GM19395 (cell line): ENCODE measurements around the gene SPATC1L.
"Not testable (repeated sequence)": the region's sequence is repeated elsewhere in the genome, so short reads cannot be mapped to it uniquely, and the experiment has no call there.

ENCODE experiments used
- ATAC-seq: cut with Tn5 transposase; IDR thresholded peaks from one replicate; pipeline ENCODE4 v1.9.1; 2021; ENCODE audit warnings: mild to moderate bottlenecking, moderate library complexity; ENCODE audit not compliant: unreplicated experiment

Gene SPATC1L

DNA sequence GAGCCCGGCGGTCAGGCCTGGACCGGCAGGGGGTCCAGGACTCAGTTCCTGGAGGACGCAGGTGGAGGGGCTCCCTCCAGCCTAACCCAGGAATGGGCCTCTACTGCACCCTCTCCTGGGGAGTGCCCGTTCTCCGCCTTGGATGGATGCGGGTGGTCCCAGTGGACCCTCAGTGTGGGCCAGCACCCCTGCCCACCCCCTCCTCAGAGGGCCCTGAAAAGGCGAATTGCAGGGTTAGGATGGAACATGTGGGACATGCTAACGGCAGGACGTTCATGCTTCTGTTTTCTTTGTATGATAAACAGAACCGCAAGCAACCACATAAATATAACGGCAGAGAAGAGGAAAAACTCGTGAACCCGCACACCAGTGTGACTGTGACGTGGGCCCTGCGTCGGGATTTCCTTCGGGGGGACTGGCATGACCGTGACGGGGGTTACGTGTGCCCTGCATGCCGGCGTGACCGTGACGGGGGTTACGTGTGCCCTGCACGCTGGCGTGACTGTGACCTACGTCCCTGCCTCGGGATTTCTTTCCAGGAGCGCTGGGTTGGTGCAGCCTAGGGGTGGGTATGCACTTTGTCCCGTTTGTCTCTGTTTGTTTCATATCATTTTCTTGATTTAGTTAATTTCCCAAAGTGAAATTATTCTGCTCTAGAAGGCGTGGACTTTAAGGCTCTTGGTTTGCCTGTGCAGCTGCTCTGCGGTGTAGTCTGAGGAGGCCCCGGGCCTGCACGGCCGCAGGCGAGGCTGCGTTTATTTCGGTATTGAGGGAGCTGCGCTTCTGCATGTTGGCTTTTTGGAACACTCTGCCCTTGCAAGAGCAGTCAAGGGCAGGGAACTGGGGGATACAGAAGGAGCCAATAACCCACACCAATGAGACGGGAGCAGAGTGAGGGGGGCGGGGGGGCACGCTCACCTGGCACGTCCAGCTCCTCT, 32.0 kb downstream of the SPATC1L start:
- no peak for ATAC-seq

DNA sequence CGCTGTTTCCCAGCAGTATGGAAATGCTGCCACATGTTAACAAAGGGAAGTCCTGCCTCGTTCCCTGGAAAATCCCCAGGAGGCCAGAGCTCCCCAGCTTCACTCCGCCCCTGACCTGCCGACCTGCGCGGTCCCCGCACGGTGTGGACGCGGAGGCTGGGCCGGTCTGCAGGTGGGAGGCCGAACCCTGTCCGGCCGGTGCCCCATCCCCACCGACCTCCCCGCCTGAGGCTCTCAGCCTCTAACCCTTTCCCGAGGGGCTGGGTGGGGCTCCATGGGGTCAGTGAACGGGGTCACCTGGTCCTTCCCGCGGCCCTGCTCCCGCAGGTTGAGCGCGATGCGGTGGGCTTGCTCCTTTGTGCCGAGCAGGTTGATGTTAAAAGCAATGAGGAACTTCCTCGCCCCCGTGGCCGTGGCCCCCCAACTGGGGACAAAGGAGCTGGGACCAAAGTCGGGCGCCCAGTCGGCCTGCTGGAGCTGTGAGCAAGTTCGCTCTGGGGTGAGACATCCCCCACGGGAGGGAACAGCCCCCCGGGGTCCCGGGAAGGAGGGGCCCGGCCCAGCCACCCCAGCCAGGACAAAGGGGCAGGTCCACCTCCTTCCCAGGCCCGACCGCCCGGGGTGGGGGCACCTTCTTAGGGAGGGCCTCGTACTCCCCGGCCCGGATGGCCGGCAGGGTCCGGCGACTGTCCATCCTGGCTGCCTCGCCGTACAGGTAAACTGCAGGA, 32.8 kb downstream of the SPATC1L start:
- no peak for ATAC-seq

DNA sequence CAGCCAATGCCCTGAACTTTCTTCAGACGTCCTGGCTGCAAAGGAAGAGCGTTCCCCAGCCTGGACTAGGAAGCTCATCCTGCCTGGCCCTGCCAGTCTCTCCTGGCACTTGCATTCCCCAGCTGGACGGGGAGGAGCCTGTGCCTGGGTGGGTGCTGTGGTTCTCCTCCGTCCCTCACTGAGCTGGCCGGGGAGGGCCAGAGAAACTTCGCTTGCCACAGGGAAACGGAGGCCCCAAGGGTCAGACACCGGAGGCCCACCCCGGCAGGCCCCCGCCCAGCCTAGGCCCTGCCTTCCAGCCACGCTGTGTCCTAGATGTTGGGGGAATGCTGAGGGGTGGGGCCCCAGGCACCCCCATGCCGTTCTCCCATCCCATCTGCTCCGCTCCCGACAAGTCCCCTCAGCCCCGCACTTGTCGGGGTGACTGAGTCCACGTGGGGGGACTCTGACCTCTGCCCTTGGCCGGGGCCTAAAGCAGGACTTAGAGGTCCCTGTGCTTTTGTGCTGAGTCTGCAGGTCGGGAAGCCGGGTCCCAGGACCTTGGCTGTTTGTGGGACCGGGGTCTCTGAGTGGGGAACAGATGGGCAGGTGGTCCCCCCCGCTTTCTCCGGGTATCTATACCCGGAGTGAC, 33.7 kb downstream of the SPATC1L start:
- no peak for ATAC-seq

DNA sequence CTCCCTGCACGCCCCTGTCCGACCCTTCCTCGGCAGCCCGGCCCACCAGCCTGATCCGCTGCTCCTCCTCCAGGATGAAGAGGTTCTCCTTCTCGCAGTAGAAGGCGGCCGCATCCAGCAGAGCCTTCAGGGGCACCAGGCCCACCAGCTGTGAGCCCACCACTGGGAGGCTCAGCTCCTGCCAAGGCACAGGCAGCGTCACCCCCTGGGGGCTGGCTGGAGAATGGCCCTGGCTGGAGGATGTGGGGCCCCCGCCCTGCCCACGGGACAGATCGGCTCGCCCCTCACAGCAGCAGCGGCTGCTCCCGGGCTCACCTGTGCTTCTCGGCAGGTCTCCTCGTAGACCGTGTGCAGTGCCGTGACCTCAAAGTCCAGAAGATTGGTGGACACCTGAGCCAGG, 34.2 kb downstream of the SPATC1L start:
- no peak for ATAC-seq

DNA sequence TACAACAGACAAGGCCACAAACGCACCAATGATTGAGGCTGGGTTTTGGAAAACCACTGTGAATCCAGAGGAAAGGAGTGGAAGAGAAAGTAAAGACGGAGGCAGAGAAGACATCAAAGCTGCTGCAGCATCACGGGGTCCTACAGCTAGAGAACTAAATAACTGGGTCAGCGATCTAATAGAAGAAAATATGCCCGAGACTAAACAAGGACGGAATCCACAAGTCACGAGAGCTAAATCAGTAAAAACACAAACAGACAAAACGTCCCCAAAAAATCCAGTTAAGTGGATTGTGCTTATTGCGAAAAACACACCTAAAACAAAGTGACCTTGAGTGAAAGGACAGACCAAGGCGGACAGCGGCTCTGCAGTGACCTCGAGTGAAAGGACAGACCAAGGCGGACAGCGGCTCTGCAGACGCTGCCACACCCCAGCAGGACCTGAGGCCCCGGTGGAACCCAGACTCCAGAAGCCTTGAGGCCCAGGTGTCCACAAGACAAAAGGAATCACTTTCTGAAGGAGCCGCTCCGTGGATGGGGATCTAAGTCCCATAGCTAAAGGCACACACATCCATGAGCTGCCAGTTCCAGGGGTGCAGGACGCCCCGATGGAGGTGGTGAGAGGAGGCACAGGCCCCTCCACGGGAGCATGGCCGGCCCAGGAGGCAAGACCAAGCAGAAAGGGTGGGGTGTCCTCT, 34.9 kb downstream of the SPATC1L start:
- ATAC-seq, result no peak

DNA sequence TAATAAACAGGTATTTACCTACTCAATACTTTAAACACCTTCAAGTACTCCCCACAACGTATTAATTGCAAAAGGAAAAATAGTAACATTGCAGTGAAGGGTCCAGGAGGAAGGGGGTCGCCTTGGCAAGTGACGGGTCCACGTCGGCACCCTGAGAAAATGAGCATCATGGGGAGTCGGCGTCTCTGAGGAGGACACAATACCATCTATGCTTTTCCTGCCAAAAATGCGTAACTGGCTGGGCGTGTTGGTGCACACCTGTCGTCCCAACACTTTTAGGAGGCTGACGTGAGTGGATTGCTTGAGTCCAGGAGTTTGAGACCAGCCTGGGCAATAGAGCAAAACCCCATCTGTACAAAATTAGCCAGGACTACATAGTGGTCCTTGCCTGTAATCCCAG, 36.2 kb downstream of the SPATC1L start:
- no peak for ATAC-seq

DNA sequence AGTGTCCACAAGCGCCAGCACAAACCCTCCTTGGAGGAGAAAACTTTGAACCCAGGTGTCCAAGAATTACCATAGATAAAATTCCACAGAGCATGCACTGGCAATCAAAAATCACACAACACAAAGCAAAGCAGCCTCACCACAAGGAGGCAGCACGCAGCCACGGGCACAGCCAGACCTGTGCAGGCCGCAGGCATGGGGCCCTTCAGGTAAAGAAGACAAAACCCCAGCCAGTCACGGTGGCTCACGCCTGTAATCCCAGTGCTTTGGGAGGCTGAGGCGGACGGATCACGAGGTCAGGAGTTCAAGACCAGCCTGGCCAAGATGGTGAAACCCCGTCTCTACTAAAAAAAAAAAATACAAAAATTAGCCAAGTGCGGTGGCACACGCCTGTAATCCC, 36.8 kb downstream of the SPATC1L start:
- ATAC-seq, result not testable (repeated sequence)

DNA sequence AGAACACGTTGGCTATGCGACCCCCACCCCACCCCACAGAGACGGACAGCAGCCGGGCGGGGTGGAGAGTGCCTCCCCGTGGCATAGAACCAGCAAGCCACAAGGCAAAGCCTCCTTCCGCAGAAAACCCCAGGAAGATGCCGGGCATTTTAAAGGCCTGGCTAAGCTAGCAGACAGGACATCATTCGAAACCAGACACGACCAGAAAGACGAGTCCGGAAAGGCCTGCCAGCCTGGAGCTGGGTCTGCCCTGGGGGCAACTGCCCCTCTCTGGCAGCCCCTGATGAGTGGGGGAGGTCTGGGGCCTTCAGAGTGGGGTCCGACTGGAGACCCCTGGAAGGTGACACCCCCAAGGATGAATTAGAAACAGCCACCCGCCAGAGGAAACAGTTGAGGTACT, 37.4 kb downstream of the SPATC1L start:
- no peak for ATAC-seq

DNA sequence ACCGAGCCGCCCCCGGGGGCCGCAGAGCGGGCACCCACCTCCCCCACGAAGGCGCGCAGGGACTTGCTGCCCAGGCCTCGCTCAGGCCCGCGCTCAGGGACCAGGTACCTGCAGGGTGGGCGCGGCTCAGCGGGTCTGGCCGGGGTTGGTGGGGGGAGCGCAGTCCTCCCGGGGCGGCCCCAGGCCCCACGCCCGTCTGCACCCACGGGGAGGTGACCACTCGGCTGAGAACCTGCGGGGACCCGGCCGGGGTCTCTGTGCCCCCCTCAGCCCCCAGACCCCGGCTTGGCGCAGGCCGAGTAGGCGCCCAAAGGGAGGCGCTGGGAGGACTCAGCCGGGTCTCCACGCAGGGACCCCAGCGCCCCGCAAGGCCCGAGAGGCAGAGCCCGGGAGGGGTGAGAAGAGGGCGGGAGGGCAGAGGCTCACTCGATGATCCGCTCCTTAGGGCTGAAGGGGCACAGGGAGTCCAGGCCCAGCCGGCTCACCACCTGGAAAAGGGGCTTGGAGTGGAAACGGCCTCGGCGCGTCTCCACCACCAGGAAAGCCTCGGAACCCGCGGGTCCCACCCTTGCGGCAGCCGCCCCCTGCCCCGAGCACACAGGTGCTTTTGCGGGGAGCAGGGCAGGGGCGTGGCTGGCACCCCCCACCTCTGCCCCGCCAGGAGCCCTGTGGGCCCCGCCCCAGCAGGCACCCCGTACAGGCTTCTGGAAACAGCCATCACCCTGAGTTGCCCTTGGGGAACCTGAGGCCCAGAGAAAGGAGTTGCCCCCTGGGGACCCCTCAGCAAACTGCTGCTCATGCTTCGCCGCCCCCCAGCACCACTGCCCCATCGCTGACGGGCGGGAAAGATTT, 38.2 kb downstream of the SPATC1L start:
- no peak for ATAC-seq

DNA sequence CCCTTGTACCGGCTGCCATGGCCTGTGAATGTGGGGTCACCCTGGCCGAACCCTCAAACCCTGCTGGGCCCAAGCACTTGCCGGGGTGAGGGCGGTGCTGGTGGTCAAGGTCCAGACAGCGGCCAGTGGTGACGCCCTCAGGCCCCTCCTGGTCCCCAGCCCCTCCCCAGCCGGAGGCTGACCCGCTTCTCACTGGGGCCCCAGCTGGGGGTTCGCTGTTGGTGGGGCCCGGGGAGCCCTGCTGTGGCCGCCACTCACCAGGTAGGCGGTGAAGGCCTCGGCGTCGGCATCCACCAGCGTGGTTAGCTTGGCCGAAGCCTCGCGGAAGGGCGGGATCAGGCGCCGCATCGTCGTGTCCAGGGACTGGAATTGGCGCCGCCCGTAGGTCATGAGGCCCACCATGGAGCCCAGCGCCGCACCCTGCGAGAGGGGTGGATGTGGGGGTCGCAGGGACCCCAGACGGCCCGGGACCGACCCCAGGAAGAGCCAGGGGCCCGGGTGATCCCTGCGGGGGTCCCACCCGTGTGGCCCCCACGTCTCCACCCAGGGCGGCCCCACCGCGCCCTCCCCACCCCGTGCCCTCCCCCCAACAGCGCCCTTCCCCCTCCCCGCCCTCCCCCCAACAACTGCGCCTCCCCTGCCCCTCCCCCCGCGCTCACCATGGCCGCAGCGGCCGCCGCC, 39.0 kb downstream of the SPATC1L start:
- ATAC-seq, result no peak

DNA sequence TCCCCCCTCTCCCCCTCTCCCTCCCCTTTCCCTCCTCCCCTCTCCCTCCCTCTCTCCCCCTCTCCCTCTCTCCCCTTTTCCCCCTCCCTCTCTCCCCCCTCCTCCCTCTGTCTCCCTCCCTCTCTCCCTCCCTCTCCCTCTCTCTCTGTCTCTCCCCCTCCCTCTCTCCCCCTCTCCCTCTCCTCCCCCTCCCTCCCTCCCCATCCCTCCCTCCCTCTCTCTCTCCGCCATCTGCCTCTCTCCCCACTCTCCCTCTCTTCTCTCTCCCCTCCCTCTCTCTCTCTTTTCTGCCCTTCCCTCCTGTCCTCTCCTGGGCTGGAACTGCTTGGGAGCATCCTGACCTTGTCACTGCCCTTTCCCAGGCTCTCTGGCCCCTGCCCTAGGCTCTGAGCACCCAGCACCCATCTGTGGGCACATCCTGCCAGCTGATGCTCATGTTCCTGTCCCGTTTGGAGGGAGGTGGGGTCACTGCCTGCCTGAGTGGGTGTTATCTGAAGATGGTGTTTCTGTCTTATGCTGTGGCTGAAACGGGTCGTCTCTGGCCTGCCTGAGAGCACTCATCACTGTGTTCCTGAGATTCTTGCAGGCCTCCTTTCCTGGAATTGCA, 39.7 kb downstream of the SPATC1L start:
- no peak for ATAC-seq

DNA sequence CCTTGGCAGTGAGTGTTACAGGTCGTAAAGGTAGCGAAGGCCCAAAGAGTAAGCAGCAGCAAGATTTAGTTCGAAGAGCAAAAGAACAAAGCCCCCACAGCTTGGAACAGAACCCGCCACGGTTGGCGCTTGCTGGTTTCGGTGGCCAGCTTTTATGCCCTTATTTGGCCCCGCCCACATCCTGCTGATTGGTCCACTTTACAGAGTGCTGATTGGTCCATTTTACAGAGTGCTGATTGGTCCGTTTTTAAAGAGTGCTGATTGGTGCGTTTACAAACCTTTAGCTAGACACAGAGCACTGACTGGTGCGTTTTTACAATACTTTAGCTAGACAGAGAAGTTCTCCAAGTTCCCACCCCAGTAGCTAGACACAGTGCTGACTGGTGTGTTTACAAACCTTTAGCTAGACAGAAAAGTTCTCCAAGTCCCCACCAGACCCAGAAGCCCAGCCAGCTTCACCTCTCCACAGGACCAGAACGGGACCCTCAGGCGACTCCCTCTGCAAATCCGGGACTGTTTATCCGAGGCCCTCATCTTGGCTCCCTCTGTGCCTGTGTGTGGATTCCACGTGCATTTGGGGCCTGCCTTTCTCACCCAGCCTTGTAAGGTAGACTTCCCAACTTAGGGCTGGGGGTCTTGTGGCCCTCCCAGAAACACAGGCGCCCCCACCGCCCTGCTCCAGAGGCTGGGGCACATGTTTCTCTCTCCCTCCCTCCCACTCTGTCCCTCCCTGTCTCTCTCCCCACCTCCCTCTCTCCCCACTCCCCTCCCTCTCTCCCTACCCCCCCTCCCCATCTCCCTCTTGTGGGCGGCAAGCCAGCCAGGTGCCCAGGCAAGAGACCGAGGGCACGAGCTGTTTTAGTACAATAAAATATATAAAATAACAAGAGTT, 41.4 kb downstream of the SPATC1L start:
- no peak for ATAC-seq

DNA sequence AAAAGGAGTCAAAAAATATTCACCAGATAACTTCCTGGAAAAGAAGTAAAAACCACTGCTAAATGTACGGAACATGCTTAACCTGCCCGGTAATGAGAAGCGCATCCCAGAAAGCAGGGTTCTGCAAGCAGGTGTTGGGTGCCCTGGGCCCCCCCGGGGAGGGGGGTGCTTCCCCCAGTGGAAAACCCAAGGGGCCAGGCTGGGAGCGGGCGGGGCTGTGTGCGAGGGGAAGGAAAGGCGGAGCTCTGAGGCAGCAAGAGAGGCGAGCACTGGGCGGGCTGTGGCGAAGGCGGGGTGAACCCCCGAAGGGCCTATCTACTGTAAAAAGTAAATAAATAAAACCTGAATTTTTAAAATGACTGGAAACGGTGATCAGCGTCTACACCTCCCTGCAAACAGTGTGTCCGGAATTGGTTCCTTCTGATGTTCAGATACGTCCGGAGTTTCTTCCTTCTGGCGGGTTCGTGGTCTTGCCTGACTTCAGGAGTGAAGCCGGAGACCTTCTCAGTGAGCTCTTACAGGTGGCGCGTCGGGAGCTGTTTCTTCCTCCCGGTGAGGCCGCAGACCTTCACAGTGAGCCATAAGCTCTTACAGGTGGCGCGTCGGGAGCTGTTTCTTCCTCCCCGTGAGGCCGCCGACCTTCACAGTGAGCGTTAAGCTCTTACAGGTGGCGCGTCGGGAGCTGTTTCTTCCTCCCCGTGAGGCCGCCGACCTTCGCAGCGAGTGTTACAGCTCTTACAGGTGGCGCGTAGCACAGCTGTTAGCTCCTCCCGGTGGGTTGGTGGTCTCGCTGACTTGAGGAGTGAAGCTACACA, 42.3 kb downstream of the SPATC1L start:
- ATAC-seq, result no peak

DNA sequence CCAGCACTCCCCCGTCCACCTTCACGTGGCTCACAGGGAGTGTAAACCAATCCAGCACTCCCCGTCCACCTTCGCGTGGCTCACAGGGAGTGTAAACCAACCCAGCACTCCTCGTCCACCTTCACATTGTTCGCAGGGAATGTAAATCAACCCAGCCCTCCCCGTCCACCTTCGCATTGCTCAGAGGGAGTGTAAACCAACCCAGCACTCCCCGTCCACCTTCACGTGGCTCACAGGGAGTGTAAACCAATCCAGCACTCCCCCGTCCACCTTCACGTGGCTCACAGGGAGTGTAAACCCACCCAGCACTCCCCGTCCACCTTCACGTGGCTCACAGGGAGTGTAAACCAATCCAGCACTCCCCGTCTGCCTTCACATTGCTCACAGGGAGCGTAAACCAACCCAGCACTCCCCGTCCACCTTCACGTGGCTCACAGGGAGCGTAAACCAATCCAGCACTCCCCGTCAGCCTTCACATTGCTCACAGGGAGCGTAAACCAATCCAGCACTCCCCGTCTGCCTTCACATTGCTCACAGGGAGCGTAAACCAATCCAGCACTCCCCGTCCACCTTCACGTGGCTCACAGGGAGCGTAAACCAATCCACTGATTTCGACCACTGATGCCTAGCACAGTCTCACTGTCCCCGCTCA, 43.8 kb downstream of the SPATC1L start:
- not testable (repeated sequence) for ATAC-seq

DNA sequence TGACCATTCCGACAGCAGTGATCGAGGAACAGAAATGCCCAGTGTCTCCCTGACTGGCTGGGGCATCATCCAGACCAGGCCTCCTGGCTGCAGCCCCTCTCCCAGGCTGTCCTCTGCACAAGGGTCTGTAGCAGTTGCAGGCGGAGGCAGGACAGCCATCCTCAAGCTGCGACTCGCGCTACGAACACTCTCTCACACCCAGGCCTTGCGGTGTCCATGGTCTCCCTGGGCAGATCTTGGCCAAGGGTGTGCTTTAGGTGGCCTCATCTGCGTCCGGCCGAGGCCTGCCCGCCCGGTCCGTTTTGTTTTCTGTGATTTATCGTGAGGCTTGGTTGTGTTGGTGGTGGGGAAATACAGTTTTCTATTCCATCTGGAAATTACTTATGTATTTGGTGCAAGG, 44.6 kb downstream of the SPATC1L start:
- ATAC-seq, result no peak

DNA sequence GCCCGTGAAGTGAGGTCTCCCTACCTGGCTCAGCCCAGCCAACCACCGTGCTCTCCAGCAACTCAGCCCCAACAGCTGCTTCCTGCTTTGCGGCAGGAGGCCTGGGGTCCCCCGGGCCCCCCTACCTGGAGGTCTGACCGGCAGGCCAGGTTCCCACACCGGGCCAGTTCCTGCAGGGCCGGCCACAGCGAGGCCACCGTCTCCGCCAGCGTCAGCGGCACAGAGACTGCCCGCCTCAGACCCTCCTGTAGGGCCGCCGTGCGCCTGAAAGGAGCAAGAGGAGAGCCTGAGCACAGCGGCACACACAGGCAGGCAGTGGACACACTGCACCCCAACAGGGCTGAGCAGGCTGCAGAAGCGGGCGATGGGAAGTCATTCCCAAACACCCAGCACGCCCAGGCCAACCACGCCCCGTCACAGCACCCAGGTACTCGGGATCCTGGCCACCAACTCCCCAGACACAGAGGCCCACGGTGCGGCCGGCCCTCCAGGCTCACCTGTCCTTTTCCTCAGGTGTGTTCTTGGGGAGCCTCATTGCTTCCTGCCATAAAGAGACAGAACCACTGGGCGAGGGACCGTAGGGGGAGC, 45.8 kb downstream of the SPATC1L start:
- ATAC-seq, result no peak
